Transverse colon (tissue), 4 donors: ENCODE measurements around the gene MYH4. TPM values are rescaled to one million over a fixed set of nuclear protein-coding genes. Genes with fewer than 3 reads are reported as not detected.

Source experiments
- DNase-seq: peaks from one replicate; pipeline ENCODE4 v3.0.0-alpha.2; 2019
- H3K27ac ChIP-seq, 4 donors: fragments of 200-600 bp; sonication (generic); 2 replicates each; pipeline ENCODE4 v1.5.1; 2016 to 2018; ENCODE audit warnings: inconsistent platforms in 4 of 4
- H3K27me3 ChIP-seq: fragments of 200-600 bp; sonication (generic); 2 replicates; pipeline ENCODE4 v1.5.1; 2017; ENCODE audit warnings: inconsistent platforms
- H3K36me3 ChIP-seq, 4 donors: fragments of 200-600 bp; sonication (generic); 2 replicates each; pipeline ENCODE4 v1.5.1; 2017 to 2019; ENCODE audit warnings: inconsistent platforms in 4 of 4
- H3K4me1 ChIP-seq, 4 donors: fragments of 200-600 bp; sonication (generic); 2 replicates each; pipeline ENCODE4 v1.5.1; 2017 to 2020; ENCODE audit warnings: inconsistent platforms in 4 of 4
- H3K4me3 ChIP-seq, 4 donors: fragments of 200-600 bp; sonication (generic); 1 replicate in 1 of 4; 2 replicates in 3 of 4; pipeline versions ENCODE4 v1.5.1 to v1.6.1; 2017 to 2019; ENCODE audit warnings: inconsistent platforms in 4 of 4
- H3K9me3 ChIP-seq, 2 donors: fragments of 200-600 bp; sonication (generic); 2 replicates each; pipeline ENCODE4 v1.5.1; 2017 to 2019; ENCODE audit warnings: inconsistent platforms in 2 of 2
- CTCF ChIP-seq, 5 experiments: fragments of 200-600 bp in 3 of 5; fragments of 450-650 bp in 2 of 5; sonication (generic) in 3 of 5; IDR thresholded peaks; 1 replicate in 2 of 5; 2 replicates in 3 of 5; pipeline ENCODE4 v1.5.1; 2016 to 2017; ENCODE audit warnings: antibody characterized with exemption in 5 of 5, inconsistent platforms in 3 of 5, mild to moderate bottlenecking in 2 of 5, moderate library complexity in 1 of 5
- EP300 ChIP-seq: sonication (generic); formaldehyde crosslinking; IDR thresholded peaks from one replicate; pipeline ENCODE4 v1.6.1; 2017; ENCODE audit warnings: antibody characterized with exemption, low read depth
- POLR2A ChIP-seq: fragments of 450-650 bp; IDR thresholded peaks from one replicate; pipeline ENCODE4 v1.6.1; 2016; ENCODE audit warnings: antibody characterized with exemption, mild to moderate bottlenecking, moderate library complexity
- POLR2AphosphoS5 ChIP-seq, 3 donors: sonication (generic); formaldehyde crosslinking; IDR thresholded peaks; one replicate each; pipeline ENCODE4 v1.6.1; 2016; ENCODE audit warnings: antibody characterized with exemption in 3 of 3
- WGBS, 2 donors: methylation state at CpG; one replicate each; pipeline ENCODE4 v1.1.5; 2018; ENCODE audit warnings: low coverage in 1 of 2; 5-methylcytosine and 5-hydroxymethylcytosine counted together
- in situ Hi-C, 4 donors: fragments of 200-750 bp; cut with MboI; loops; one replicate each; pipeline versions ENCODE4 v1.15.0 to v1.15.1; 2017; ENCODE audit warnings: low sequenced_read_pairs in 3 of 4, low pct_ligation_motif_present in 1 of 4, low pct_unique_long_range_greater_than_20kb in 1 of 4
- intact Hi-C: fragments of 100-400 bp; cut with DNase I; formaldehyde crosslinking; loops from one replicate; pipeline ENCODE4 v1.15.1; 2023; ENCODE audit warnings: low total_unique reads
- total RNA-seq, 4 donors: library from RNA; depleted of rRNA; stranded (reverse); fragments of >200 nt; gene quantifications; one replicate each; pipeline ENCODE4 v1.1.0, GENCODE V29; 2016

The MYH4 gene
- total RNA-seq, 4 donors from 2014 or later, result not detected

- TF ChIP-seq EP300 (no peak), POLR2A (no peak), POLR2AphosphoS5 (IDR thresholded peaks at IDR 0.05) (no peak), CTCF (IDR thresholded peaks at IDR 0.05) (no peak)
- in situ Hi-C loops, result no loop called here
- Histone ChIP-seq H3K27me3 (no peaks in the 10 kb centered on the region), H3K27ac (no peak overlapping the region), H3K4me3 (no peak overlapping the region), H3K9me3 (no peaks in the 10 kb centered on the region), H3K4me1 (no peaks in the 10 kb centered on the region), H3K36me3 (no peaks in the 10 kb centered on the region)
- no peak for DNase-seq
- intact Hi-C loops, result loop anchor here (5.0 kb wide), 2 partner anchors 1251 to 1504 kb away; no protein-coding TSS in a partner anchor
- WGBS, 2 donors, result 72 to 77% methylated on average over 14 of the region's 14 CpGs
Measured at GRCh38 chr17:10396524-10397163, 72.7 kb downstream of the MYH4 start.

- 91% methylated on average over 3 to 6 of the region's 6 CpGs for WGBS, 2 donors
- in situ Hi-C loops (no loop called here), intact Hi-C loops (no loop called here)
- no peak overlapping the region for H3K27ac ChIP-seq
- no peaks in the 10 kb centered on the region for H3K36me3 ChIP-seq
- no peaks in the 10 kb centered on the region for H3K27me3 ChIP-seq
- no peaks in the 10 kb centered on the region for H3K9me3 ChIP-seq
- no peaks in the 10 kb centered on the region for H3K4me1 ChIP-seq
- TF ChIP-seq CTCF (IDR thresholded peaks at IDR 0.05) (no peak), POLR2AphosphoS5 (IDR thresholded peaks at IDR 0.05) (no peak), EP300 (no peak), POLR2A (no peak)
- H3K4me3 ChIP-seq, result no peak overlapping the region
- no peak for DNase-seq
Measured at GRCh38 chr17:10394201-10394887, 75.0 kb downstream of the MYH4 start.

Other genes starting within 250 kb of the MYH4 start
- 1 to 10 TPM in 1 of 4 donors, under 1 TPM in 2, not detected in 1; 0.14 to 2.6 (median 0.16) TPM for gene MYH13, start 96.6 kb downstream of the MYH4 start, total RNA-seq
- not detected for gene MYH8, start 47.6 kb downstream of the MYH4 start, total RNA-seq
- gene MYH1, start 49.0 kb upstream of the MYH4 start, total RNA-seq, result 1 to 10 TPM in 1 of 4 donors, under 1 TPM in 1, not detected in 2; 0.16 to 1.6 TPM
- under 1 TPM in 1 of 4 donors, not detected in 3; 0.68 TPM for gene MYH2, start 80.1 kb upstream of the MYH4 start, total RNA-seq
- gene MYH3, start 187.8 kb upstream of the MYH4 start, total RNA-seq, result 1 to 10 TPM; 2.2 to 6.6 (median 3.6) TPM
- 10 to 100 TPM; 19.1 to 53.5 (median 34.6) TPM for gene SCO1, start 228.0 kb upstream of the MYH4 start, total RNA-seq
- 10 to 100 TPM in 1 of 4 donors, 1 to 10 TPM in 3; 2.8 to 16.2 (median 6.1) TPM for gene ADPRM, start 228.0 kb upstream of the MYH4 start, total RNA-seq